UCSD-AML1 (cell line): ENCODE measurements around the gene TLR5.
"Not testable (repeated sequence)": the region's sequence is repeated elsewhere in the genome, so short reads cannot be mapped to it uniquely, and the experiment has no call there.

Source experiments
- DNase-seq: peaks from one replicate; lab custom pipeline; 2025; ENCODE audit not compliant: unreplicated experiment; lab: John Stamatoyannopoulos, UW

The TLR5 gene

GRCh38 chr1:223142795-223143536 is at the start of gene TLR5:
TLR5 (minus strand) TSS chr1:223143248; CDS start chr1:223113031, 30,217 bp downstream.
- DNase-seq: peak; percentile 93

- no peak for DNase-seq
Measured at GRCh38 chr1:223189903-223190724, 47.1 kb upstream of the TLR5 start.

- no peak for DNase-seq
Measured at GRCh38 chr1:223189525-223189902, 46.5 kb upstream of the TLR5 start.

- DNase-seq: no peak
Measured at GRCh38 chr1:223188618-223189356, 45.7 kb upstream of the TLR5 start.

GRCh38 chr1:223186800-223187199 is 43.8 kb upstream of the TLR5 start:
- DNase-seq: no peak

GRCh38 chr1:223183268-223183862 is 40.3 kb upstream of the TLR5 start:
- no peak for DNase-seq

GRCh38 chr1:223180731-223181321 is 37.8 kb upstream of the TLR5 start:
- no peak for DNase-seq

- DNase-seq: no peak
Measured at GRCh38 chr1:223179786-223180185, 36.7 kb upstream of the TLR5 start.

- no peak for DNase-seq
Measured at GRCh38 chr1:223179280-223179679, 36.2 kb upstream of the TLR5 start.

- peak; percentile 47 for DNase-seq
Measured at GRCh38 chr1:223177681-223178080, 34.6 kb upstream of the TLR5 start.

- DNase-seq: no peak
Measured at GRCh38 chr1:223176437-223176836, 33.4 kb upstream of the TLR5 start.

GRCh38 chr1:223175633-223176032 is 32.6 kb upstream of the TLR5 start:
- DNase-seq: no peak

GRCh38 chr1:223175032-223175431 is 32.0 kb upstream of the TLR5 start:
- no peak for DNase-seq

- not testable (repeated sequence) for DNase-seq
Measured at GRCh38 chr1:223169458-223169857, 26.4 kb upstream of the TLR5 start.

GRCh38 chr1:223161321-223161720 is 18.3 kb upstream of the TLR5 start:
- DNase-seq: no peak

- no peak for DNase-seq
Measured at GRCh38 chr1:223156343-223156742, 13.3 kb upstream of the TLR5 start.

- DNase-seq: no peak
Measured at GRCh38 chr1:223155153-223155552, 12.1 kb upstream of the TLR5 start.

- peak; percentile 29 for DNase-seq
Measured at GRCh38 chr1:223153177-223154119, 10.4 kb upstream of the TLR5 start.

GRCh38 chr1:223152399-223152798 is 9.4 kb upstream of the TLR5 start:
- DNase-seq: no peak

GRCh38 chr1:223150443-223150842 is 7.4 kb upstream of the TLR5 start:
- DNase-seq: no peak
